K562 (cell line): ENCODE data around the gene RNU6-8. TPM values are rescaled to one million over a fixed set of nuclear protein-coding genes. Genes with fewer than 3 reads are reported as not detected.

Source experiments
- BMI1 ChIP-seq: fragments of 150-350 bp; IDR thresholded peaks from 2 replicates; pipeline ENCODE4 v1.6.1; 2014; ENCODE audit warnings: low read length
- CBFA2T2 ChIP-seq: fragments of 450-650 bp; conservative IDR thresholded peaks from 2 replicates; pipeline ENCODE4 v1.6.1; 2017; ENCODE audit warnings: mild to moderate bottlenecking
- CTCF ChIP-seq, 3 experiments: IDR thresholded peaks in 2 of 3; conservative IDR thresholded peaks in 1 of 3; 2 replicates each; pipeline ENCODE4 v1.5.1; 2011 to 2012; ENCODE audit warnings: low read length in 3 of 3, mild to moderate bottlenecking in 3 of 3, control low read depth in 2 of 3, improper control_type of control experiment in 1 of 3, inconsistent platforms in 1 of 3, low read depth in 1 of 3, mixed read lengths in 1 of 3, moderate library complexity in 1 of 3; ENCODE audit not compliant: insufficient read depth in 2 of 3
- EGR1 ChIP-seq: fragments of 450-650 bp; conservative IDR thresholded peaks from 2 replicates; pipeline ENCODE4 v1.6.1; 2017; ENCODE audit warnings: mild to moderate bottlenecking
- EHMT2 ChIP-seq: fragments of 450-650 bp; IDR thresholded peaks from 2 replicates; pipeline ENCODE4 v1.6.1; 2018; ENCODE audit warnings: antibody characterized with exemption
- EWSR1 ChIP-seq: fragments of 450-650 bp; IDR thresholded peaks from 2 replicates; pipeline ENCODE4 v1.6.1; 2018; ENCODE audit warnings: borderline replicate concordance, mild to moderate bottlenecking, low read depth, moderate library complexity; ENCODE audit not compliant: partially characterized antibody
- FOXJ3 ChIP-seq: sonication (generic); formaldehyde crosslinking; IDR thresholded peaks from 2 replicates; pipeline ENCODE4 v1.4.0; 2020; ENCODE audit warnings: mild to moderate bottlenecking, missing genetic modification reagents
- HINFP ChIP-seq: fragments of 450-650 bp; conservative IDR thresholded peaks from 2 replicates; pipeline ENCODE4 v1.6.1; 2016; ENCODE audit warnings: missing genetic modification characterization, low read depth, mild to moderate bottlenecking, control low read depth, missing compliant biosample characterization
- HMGXB4 ChIP-seq: sonication (generic); formaldehyde crosslinking; IDR thresholded peaks from 2 replicates; pipeline ENCODE4 v1.8.1; 2023; ENCODE audit warnings: mild to moderate bottlenecking, missing genetic modification reagents
- JUND ChIP-seq, 2 experiments: IDR thresholded peaks; 2 replicates in 1 of 2; 3 replicates in 1 of 2; pipeline ENCODE4 v1.6.1; 2011; ENCODE audit warnings: borderline replicate concordance in 2 of 2, low read depth in 2 of 2, low read length in 2 of 2, improper control_type of control experiment in 1 of 2, missing biosample characterization in 1 of 2, missing genetic modification characterization in 1 of 2, missing genetic modification reagents in 1 of 2
- KDM4B ChIP-seq, 2 experiments: fragments of 450-650 bp in 1 of 2; sonication (generic) in 1 of 2; IDR thresholded peaks; 2 replicates each; pipeline ENCODE4 v1.6.1; 2016 to 2017; ENCODE audit warnings: borderline replicate concordance in 2 of 2, antibody characterized with exemption in 1 of 2, low read depth in 1 of 2, mild to moderate bottlenecking in 1 of 2
- KHSRP ChIP-seq: fragments of 450-650 bp; IDR thresholded peaks from 2 replicates; pipeline ENCODE4 v1.6.1; 2017
- KLF1 ChIP-seq: fragments of 450-650 bp; IDR thresholded peaks from 2 replicates; pipeline ENCODE4 v1.6.1; 2016; ENCODE audit warnings: missing genetic modification characterization, missing compliant biosample characterization
- MYNN ChIP-seq, 2 experiments: sonication (generic); formaldehyde crosslinking in 1 of 2; IDR thresholded peaks; 2 replicates each; pipeline versions ENCODE4 v1.5.0 to v1.6.1; 2016 to 2020; ENCODE audit warnings: antibody characterized with exemption in 1 of 2, missing genetic modification reagents in 1 of 2
- NFRKB ChIP-seq: fragments of 450-650 bp; IDR thresholded peaks from 2 replicates; pipeline ENCODE4 v1.6.1; 2016; ENCODE audit warnings: low read depth
- RFX5 ChIP-seq: IDR thresholded peaks from 2 replicates; pipeline ENCODE4 v1.6.1; 2011; ENCODE audit warnings: low read depth, mild to moderate bottlenecking, improper control_type of control experiment, low read length
- SMC3 ChIP-seq: conservative IDR thresholded peaks from 2 replicates; pipeline ENCODE4 v1.6.1; 2011; ENCODE audit warnings: low read depth, low read length, improper control_type of control experiment; ENCODE audit not compliant: insufficient read depth
- TRIM25 ChIP-seq: fragments of 450-650 bp; IDR thresholded peaks from 2 replicates; pipeline ENCODE4 v1.7.0; 2016; ENCODE audit warnings: borderline replicate concordance
- ZNF165 ChIP-seq: fragments of 250-450 bp; sonication (Bioruptor Pico); IDR thresholded peaks from 2 replicates; pipeline ENCODE4 v1.4.0; 2020; ENCODE audit warnings: borderline replicate concordance
- ZNF24 ChIP-seq: fragments of 450-650 bp; IDR thresholded peaks from 2 replicates; pipeline ENCODE4 v1.6.1; 2016
- ZNF3 ChIP-seq: fragments of 250-450 bp; sonication (Bioruptor Pico); IDR thresholded peaks from 2 replicates; pipeline ENCODE4 v1.5.0; 2021; ENCODE audit warnings: mild to moderate bottlenecking, moderate library complexity
- ZNF436 ChIP-seq: fragments of 250-450, 450-650 bp; sonication (Bioruptor Pico); formaldehyde crosslinking; IDR thresholded peaks from 2 replicates; pipeline ENCODE4 v1.7.0; 2020; ENCODE audit warnings: mild to moderate bottlenecking
- polyA plus RNA-seq, 8 experiments: library from polyadenylated mRNA; depleted of rRNA in 4 of 8; stranded (reverse) in 5 of 8; unstranded in 3 of 8; fragments of >200 nt; fragmentation: Nextera tagmentation in 2 of 8; fragmentation: Illumina TruSeq in 1 of 8; extraction: Ambion mirVana in 2 of 8; extraction: Trizol in 1 of 8; gene quantifications; 2 replicates each; pipeline versions ENCODE4 v1.2.1 to v1.2.3, GENCODE V29; 2011 to 2014; ENCODE audit warnings: inconsistent platforms in 1 of 8, missing spikeins in 1 of 8
- total RNA-seq, 7 experiments: library from RNA; depleted of rRNA in 6 of 7; stranded (reverse); fragments of >200 nt in 6 of 7; fragmentation: Illumina TruSeq in 2 of 7; extraction: Trizol in 2 of 7; gene quantifications; 2 replicates each; pipeline versions ENCODE4 v1.2.1 to v1.2.3, GENCODE V29; 2011 to 2021; ENCODE audit warnings: low replicate concordance in 1 of 7

RNU6-8 gene
- total and polyA plus RNA-seq, 9 of the 15 experiments (the other 6 are each of a cell fraction or from before 2014, with no cell fraction given): not detected

- TF ChIP-seq ZNF3 (CRISPR knock-in tag) (no peak), CBFA2T2 (no peak), JUND (IDR thresholded peaks at IDR 0.05; ENCODE audit: borderline replicate concordance, low read depth, low read length) (peak; percentile 89), JUND (tag; IDR thresholded peaks at IDR 0.05; ENCODE audit: borderline replicate concordance, low read depth, low read length) (peak; percentile 86; the same call in 2 of the 3 replicates), SMC3 (0 out of 2 replicates have a peak, but pooled peaks have one; percentile 21), EWSR1 (no peak), KDM4B (IDR thresholded peaks at IDR 0.05; ENCODE audit: borderline replicate concordance in 2 of 2, low read depth in 1 of 2) (no peak), KLF1 (tag) (no peak), HINFP (no peak), KHSRP (no peak), RFX5 (no peak), EHMT2 (no peak), HMGXB4 (CRISPR knock-in tag) (no peak), BMI1 (no peak), ZNF165 (CRISPR knock-in tag) (no peak), ZNF24 (no peak), CTCF (IDR thresholded peaks at IDR 0.05 in 2 of 3, conservative IDR thresholded peaks at IDR 0.05 in 1 of 3; ENCODE audit: insufficient read depth in 2 of 3, low read depth in 1 of 3, low read length in 3 of 3) (peak; percentile 24 to 49 (median 38)), FOXJ3 (CRISPR knock-in tag) (no peak), EGR1 (no peak), MYNN (IDR thresholded peaks at IDR 0.05) (no peak), MYNN (CRISPR knock-in tag; IDR thresholded peaks at IDR 0.05) (no peak), ZNF436 (CRISPR knock-in tag) (no peak), NFRKB (no peak), TRIM25 (no peak)
Measured at GRCh38 chr14:32224737-32225377, 21.8 kb upstream of the RNU6-8 start (continued).
